OCI-LY3 (cell line): ENCODE measurements around the gene EXOSC6.
"Not testable (repeated sequence)": the region's sequence is repeated elsewhere in the genome, so short reads cannot be mapped to it uniquely, and the experiment has no call there.

Experiments used
- H2AFZ ChIP-seq: fragments of 200-600, 300-600 bp; shearing (Covaris generic); 2 replicates; pipeline ENCODE4 v1.6.0; 2014; ENCODE audit warnings: antibody characterized with exemption, low read depth, low read length
- H3K27ac ChIP-seq: fragments of 200-600, 300-600 bp; sonication (generic); 2 replicates; pipeline ENCODE4 v1.5.1; 2014; ENCODE audit warnings: mild to moderate bottlenecking, low read length, moderate library complexity, mixed read lengths
- H3K27me3 ChIP-seq: fragments of 200-600, 300-600 bp; sonication (generic); 2 replicates; pipeline ENCODE4 v1.6.1; 2014; ENCODE audit warnings: low read depth, low read length, mixed read lengths
- H3K36me3 ChIP-seq: fragments of 200-600, 300-600 bp; sonication (generic); replicated peaks from 2 replicates; pipeline ENCODE3; 2014; ENCODE audit warnings: low read depth, low read length, mixed read lengths
- H3K4me1 ChIP-seq: fragments of 300-600, 200-600 bp; sonication (generic); 2 replicates; pipeline ENCODE4 v1.6.1; 2014; ENCODE audit warnings: low read length, mixed read lengths
- H3K4me2 ChIP-seq: fragments of 200-600, 300-600 bp; sonication (generic); 2 replicates; pipeline ENCODE4 v1.6.1; 2014; ENCODE audit warnings: low read length, mixed read lengths
- H3K4me3 ChIP-seq: fragments of 300-600, 200-600 bp; sonication (generic); 2 replicates; pipeline ENCODE4 v1.5.1; 2014; ENCODE audit warnings: antibody characterized with exemption, mild to moderate bottlenecking, low read length, moderate library complexity
- H3K79me2 ChIP-seq: fragments of 300-600, 200-600 bp; shearing (Covaris generic); 2 replicates; pipeline ENCODE4 v1.6.1; 2014; ENCODE audit warnings: mild to moderate bottlenecking, low read length, mixed read lengths
- H3K9ac ChIP-seq: fragments of 300-600, 200-600 bp; shearing (Covaris generic); 2 replicates; pipeline ENCODE4 v1.6.0; 2014; ENCODE audit warnings: mild to moderate bottlenecking, low read length, moderate library complexity
- H3K9me3 ChIP-seq: fragments of 200-600, 300-600 bp; shearing (Covaris generic); 2 replicates; pipeline ENCODE4 v1.6.1; 2014; ENCODE audit warnings: low read length, mixed read lengths; ENCODE audit not compliant: insufficient read depth
- H4K20me1 ChIP-seq: fragments of 200-600, 300-600 bp; sonication (generic); 2 replicates; pipeline ENCODE4 v1.6.1; 2016; ENCODE audit warnings: low read length, mixed read lengths; ENCODE audit not compliant: insufficient read depth

Gene EXOSC6

GRCh38 chr16:70198230-70198629 lies 53.5 kb downstream of the EXOSC6 start:
- not testable (repeated sequence) for H3K9ac ChIP-seq, H3K4me2 ChIP-seq, H4K20me1 ChIP-seq

GRCh38 chr16:70197611-70198010 lies 54.1 kb downstream of the EXOSC6 start:
- not testable (repeated sequence) for H3K9me3 ChIP-seq, H3K4me2 ChIP-seq, H3K4me3 ChIP-seq, H3K36me3 ChIP-seq, H3K79me2 ChIP-seq, H3K27ac ChIP-seq, H3K9ac ChIP-seq, H2AFZ ChIP-seq, H3K4me1 ChIP-seq, H3K27me3 ChIP-seq, H4K20me1 ChIP-seq

More at GRCh38 chr16:70198230-70198629, 53.5 kb downstream of the EXOSC6 start:
- H3K36me3 ChIP-seq, H3K4me1 ChIP-seq, H3K9me3 ChIP-seq, H3K27me3 ChIP-seq, H3K79me2 ChIP-seq, H3K4me3 ChIP-seq, H2AFZ ChIP-seq, H3K27ac ChIP-seq: not testable (repeated sequence)
